GM18498 (cell line): Measurements from ENCODE around the gene ADAT3.

Experiments used
- ATAC-seq: cut with Tn5 transposase; IDR thresholded peaks from one replicate; pipeline ENCODE4 v1.9.1; 2021; ENCODE audit warnings: mild to moderate bottlenecking, moderate library complexity; ENCODE audit not compliant: unreplicated experiment

ADAT3 gene

DNA sequence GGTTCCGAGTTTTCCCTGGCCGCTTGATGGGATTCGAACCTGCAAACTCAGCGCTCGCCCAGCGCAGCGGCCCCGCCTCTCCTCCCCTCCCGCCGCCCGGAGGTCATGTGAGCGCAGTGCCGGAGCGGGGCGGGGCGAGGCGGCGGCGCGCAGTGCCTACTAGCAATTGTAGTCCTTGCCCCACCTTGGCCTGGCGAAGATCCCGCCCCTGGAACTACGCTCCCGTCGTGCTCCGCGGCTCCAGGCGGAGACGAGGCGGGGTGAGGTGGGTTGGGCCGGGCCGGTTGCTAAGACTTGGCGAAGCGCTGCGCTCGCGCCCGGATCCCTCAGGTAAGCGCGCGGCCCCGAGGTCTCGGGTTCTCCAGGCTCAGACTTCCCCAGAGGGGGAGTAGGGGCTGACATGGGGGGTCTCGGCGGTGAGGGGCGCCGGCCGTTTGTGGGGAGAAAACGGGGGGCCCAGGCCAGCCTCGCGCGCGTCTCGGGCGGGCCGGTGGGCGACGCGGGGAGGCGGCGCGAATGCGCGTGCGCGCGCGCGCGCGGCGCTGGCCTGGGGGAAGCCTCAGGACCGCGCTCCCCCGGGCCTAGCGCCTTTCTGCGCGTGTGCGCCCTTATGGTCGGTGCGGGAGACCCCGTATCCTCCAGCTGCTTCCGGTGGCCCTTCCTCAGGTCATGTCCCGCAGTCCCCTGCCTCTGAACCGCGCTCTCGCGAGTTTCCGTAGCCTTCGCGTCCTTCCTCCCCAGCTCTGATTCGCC, at the start of gene ADAT3, which contains the start of gene SCAMP4:
ADAT3 (plus strand) TSS at position 290 of the 753 bp plus-strand sequence. CDS start 6,649 bp downstream, outside the sequence.
SCAMP4 (plus strand) TSS at position 290 of the 753 bp plus-strand sequence. CDS start 9,621 bp downstream, outside the sequence.
- peak; percentile 83 for ATAC-seq

DNA sequence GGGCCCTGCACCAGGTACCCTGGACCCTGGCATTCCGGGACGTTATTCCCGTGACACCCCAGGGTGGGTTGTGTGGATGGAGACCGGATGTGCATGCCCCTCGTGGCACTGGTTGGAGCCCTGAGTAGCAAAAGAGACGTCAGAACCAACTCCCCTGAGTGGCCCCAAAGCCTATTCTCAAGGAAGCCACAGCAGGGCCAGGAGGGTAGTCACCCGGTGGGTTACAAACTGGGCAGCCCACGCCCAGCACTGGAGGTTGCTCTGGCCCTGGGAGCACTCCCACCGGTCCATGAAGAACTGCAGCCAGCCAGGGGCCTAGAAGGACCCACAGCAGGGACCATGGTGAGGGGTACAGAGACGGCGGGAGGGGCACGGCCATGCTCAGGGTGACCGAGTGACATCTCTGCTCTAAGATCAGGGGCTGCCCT, 49.4 kb upstream of the ADAT3 start:
- peak; percentile 8 for ATAC-seq

DNA sequence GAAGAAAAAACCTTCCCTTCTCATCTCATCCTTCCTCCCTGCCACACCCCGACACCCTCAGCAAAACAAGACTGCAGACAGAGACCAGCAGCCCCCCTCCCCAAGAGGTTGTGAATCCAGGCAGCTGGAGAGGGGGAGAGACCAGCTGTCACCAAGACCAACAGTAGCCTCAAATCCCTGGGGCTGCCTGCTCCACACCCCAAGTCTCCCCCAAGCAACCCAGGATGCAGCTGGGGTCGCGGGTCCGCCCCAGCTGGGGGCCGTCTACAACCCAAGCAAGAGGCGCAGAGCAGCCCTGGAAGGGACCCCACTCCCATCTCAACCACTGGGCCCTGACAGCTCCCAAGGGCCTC, 48.9 kb upstream of the ADAT3 start:
- no peak for ATAC-seq

DNA sequence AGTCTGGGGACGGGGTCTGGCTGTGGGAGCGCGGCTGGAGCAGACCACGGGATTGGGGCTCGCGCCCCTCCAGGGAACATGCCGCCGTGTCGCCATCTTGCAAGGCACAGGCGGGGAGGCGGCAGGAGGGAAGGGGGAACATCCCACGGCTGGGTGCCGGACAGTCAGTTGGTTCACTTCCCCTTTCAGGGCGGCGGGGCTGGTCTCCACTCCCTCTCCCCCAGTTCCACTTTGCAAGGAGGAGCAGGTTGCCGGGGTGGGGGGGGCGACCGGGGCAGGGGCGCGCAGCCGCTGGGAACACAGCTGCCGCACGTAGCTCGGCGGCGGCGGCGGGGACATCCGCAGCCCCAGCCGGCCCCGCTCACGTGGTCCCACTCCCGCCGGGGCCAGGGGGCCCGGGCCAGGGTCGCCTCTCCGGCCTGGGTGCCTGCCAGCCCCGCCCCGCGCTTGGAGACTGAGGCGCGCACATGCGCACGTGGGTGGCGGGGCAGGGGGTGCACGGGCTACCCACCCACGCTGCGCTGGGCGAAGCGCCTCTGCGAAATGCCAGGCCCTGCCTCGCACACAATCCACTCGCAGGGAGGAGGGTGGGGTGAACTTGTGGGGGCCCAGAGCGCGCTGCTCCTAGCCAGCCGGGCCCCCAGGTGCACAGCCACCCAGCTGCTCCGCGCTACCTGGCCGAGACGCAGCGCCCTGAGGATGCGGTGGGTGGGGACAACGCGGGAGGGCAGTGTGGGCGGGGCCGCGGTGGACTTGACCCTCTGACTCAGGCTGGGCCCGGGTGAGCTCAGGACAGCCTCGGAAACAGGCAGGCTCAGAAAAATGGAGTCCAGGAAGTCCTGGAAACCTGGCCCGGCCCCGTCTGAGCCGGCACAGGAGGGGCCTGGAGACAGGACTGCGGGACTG, 48.2 kb upstream of the ADAT3 start:
- ATAC-seq = no peak

DNA sequence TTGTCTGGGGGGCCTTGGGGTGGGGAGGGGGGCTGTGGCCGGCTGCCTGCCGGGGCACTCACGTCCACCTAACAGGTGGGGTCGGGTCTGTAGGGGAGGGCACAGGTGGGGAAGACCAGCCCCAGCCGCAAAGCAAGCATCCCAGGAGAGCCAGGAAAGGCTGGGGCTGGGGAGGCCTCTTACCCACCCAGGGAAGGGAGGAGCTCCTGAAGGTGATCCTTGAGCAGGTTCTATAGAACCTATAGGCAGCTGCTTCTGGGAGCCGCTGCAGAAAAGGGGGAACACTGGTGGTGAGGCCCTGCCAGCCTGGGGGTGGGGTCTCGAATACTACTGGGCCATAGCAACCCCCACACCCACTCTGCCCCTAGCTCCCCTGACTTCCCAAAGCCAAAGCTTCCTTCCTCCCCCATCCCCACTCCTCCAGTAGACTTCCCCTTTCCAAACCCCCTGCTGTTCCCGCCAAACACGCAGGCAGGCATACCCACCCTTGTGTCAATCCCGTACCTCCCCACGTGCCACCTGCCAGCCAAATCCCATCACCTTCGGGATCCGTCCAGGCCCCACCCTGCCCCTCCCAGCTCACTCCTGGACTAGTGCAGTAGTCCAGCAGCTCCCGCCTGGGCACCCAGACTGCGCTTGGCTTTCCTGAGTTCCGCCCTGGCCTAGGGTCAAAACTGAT, 47.4 kb upstream of the ADAT3 start:
- no peak for ATAC-seq

DNA sequence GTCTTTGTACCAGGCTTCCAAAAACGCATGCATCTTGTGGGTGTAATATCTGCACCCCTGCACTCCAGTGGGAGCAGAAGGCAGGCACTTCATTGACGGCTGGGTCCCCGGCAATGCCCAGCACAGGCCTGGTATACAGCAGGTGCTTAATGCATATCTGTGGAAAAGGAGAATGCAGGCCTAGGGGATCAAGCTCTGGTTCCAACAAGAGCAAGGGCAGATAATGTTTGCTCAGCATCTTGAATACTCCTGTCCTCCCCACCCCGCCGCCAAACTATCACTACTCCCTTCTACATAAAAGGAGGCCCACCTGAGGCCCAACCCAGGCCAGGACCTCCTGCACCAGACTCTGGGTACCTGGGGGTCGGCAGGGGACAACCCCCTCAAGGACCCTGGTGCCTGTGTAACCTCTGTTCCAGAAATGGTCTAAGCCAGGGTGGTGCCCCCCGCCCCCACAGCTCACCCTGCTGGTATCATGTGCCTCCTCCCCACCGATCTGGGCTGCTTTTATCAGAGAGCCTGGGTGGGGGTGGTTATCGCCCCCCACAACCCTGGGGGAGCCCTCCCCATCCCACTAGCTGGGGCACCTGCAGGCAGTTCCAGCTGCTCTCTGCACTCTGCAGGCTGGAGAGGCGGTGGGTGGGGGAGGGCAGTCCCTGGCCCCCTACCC, 46.7 kb upstream of the ADAT3 start:
- no peak for ATAC-seq

DNA sequence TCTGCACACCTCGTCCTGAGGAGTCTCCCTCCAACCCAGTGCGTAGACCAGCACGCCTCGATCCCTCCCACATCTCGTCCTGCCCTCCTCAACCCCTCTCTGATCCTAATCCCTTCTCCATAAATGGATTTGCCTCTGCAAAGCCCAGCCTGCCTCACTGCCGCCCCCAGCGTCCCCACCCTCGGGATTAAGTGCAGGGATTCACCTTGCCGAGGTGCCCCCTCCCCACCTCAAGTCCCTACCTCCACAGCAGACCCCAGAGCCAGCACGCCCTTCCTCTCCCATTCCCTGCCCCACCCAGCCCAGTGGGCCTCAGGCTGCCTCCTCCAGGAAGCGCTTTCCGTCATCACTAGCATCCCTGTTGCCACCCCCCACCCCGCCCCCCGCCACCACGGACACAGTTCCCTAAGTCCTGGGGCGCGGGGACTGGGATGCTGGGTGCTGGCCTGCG, 45.8 kb upstream of the ADAT3 start:
- ATAC-seq = no peak

DNA sequence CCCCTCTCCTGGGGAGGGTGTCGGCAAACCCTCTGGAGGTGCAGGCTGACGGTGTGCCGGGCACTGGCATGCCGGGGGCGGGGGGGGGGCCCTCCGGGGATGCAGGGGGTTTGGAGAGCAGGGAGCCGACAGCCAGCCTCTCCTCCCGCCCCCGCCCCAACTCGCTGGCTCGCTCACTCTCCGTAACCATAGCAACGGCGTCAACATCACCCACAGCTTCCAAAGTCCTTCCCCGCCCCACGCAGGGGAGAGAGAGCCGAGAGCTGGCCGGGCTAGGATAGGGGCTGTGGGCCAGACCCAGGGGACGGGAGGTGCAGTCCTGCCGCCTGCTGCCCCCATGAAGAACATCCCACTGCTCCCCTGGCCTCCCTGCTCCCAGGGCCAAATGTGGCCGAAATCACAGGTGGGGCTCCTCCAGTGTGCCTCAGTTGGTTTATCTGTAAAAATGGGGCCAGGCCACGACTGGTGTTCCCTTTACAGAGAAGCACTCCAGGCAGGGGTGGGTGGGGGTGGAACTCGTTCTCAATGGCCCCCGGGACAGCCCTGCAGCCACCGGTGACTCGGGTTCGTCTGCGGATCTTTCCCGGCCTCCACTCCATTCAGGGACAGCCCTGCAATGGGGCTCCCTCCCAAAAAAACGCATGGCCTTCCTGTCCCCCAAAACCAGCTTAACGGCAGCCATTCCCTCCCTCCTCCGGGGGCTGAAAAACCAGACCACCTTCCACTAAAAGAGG, 45.0 kb upstream of the ADAT3 start:
- no peak for ATAC-seq

DNA sequence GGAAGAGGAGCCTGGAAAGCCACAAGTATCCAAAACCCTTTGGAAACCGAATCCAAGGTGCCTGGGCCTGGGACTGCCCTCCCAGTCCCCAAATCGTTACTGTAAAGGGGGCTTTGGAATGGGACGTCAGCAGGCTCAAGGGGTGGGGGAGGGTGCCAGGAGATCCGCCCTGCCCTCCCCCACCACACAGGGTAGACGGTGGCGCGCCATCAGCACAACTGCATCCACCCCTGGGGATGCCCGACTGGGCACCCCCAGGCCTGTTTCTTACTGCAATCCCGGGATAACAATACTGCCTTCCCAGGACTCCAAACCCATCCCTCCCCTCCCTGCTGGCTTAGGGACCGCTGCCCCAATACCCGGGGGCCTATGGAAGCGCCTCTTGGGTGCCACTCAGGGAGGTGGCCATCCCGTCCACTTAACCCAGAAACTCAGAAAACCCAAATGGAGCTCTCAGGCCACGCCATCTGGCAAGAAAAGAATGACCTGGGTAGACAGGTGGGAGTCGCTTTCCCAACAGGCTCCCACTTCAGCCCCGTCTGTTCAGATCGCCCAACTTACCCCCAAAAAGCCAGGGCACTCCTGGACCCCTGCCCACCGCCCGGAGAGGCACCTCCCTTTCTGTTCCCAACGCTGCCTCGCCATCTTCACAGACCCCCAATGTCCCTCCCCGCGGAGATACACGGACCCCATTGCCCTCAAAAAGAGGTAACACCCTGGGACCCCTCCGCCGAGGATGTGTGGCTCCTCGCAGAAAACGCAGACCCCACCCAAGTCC, 44.2 kb upstream of the ADAT3 start:
- ATAC-seq = no peak

DNA sequence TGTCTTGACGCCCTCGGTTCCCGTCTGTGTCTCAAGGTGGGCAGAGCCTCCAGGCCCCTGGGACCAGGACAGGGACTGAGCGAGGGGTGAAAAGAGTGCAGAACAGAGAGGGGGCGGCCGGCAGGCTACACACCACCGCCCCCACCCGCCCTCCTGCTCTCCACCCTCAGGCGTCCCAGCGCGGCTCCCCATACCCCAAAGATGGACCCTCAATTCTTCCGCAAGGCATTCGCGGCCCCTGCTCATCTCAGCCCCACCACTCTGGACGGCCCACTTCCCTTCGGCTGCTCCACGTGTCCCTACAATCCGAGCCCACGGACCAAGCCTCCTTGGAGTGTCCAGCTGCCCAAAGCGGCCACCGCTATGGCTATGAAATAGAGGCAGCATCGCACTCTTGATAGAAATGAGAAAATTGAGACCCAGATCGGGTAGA, 43.6 kb upstream of the ADAT3 start:
- ATAC-seq = no peak

DNA sequence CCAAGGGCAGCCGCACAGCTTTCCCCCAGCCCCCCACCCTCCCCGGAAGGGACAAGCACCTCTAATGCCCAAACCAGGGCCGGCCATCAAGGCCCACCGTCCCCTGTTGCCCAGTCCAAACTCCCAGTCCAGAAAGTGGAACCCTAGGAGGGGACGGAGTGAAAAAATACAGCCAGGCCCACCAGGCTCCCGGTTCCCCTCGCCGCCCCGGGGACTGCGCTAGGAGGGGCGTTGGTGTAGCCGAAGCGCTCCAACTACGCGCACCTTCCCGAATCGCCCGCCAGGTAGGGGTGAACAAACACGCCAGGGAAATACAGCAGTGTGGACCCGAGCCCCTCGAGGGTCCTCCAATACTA, 43.2 kb upstream of the ADAT3 start:
- ATAC-seq = no peak

DNA sequence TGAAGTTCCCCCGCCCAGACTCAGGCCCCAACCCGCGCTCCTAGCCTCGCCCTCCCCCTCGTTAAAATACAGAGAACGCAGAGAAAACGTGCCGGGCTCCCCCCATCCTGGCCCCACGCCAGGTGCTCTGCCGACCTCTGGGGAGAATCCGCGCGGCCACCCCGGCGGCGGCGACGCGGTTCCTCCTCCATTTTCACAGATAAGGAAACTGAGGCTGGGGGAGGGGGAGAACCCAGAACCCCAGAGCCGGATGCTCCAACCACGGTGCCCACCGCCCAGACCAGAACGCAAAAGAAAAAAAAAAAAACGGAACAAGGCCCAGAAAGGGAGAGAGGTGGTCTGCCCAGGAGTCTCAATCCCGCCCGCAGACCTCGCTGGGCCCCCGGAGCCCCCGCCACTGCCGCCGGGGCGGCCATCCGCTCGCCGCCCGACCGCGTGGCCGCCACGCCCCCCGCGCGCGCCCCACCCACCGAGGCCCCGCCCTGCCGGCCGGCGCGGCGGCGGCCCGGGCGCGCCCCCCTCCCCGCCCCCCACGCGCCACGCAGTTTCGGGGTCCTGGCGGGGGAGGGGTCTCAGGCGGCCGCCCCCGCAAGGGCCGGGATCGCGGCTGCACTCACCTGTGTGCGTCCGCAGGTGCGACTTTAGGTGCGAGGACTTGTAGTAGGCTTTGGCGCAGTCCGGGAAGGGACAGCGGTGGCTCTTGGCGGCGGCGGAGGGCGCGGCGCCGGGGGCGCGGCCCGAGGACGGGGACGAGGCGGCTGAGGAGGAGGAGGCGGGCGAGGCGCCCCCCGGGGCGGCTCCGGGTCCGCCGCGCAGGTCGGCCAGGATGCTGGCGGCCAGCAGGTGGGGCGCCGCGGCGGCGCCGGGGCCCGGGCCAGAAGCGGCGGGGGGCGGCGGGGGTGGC, 42.5 kb upstream of the ADAT3 start:
- ATAC-seq = peak; percentile 19

DNA sequence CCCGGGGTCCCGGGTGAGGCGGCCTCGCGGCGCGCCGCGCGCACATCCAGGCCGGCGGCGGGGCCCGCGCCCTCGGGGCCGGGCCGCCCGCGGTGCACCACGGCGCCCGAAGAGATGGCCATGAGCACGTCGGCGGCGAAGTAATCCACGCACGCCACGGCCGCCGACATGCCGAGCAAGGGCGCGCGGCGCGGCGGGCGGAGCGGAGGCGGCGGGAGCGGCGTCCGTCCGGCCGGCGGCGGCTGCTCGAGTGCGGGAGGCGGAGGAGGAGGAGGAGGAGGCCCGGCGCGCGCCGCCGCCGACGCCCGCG, 41.9 kb upstream of the ADAT3 start, which contains the start of gene KLF16:
KLF16 (minus strand) TSS at position 252 of the 310 bp plus-strand sequence; CDS start at position 170, 82 bp downstream.
- no peak for ATAC-seq

DNA sequence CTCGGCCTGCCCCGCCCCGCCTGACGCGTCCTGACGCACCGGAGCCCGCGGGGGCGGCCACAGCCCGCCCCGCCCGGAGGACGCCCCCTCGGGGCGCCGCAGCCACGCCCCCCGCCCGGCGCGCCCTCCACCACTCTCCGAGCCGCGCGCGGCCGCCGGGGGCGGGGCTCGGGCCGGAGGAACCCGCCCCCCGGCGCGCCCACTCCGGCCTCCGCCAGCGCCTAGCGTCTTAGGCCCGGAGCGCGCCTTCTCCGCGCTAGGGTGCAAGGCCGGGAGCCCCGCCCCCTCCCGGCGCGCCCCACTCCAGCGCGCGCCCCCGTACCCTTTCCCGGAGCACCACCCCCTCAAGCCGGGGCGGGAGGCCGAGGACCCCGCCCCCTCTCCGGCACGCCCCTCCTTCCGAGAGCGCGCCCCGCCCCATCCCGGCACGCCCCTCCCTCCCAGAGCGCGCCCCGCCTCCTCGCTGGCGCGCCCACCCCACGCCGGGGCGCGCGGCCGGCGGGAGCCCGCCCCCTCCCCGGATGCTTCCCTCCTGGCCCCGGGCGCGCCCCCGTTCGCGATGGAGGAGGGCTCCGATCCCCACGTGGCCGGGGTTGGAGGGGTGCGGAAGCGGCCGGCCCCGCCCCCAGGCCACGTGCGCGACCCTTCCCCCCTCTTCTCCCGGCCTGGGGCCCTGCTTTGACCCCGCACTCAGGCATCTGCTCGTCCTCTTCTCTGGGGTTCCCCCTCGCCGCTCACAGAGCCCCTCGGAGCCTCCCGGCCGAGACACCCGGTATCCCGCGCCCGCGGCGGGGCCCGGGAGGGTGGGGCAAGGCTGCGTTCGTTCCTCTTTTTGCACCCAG, 41.3 kb upstream of the ADAT3 start:
- peak; percentile 60 for ATAC-seq

DNA sequence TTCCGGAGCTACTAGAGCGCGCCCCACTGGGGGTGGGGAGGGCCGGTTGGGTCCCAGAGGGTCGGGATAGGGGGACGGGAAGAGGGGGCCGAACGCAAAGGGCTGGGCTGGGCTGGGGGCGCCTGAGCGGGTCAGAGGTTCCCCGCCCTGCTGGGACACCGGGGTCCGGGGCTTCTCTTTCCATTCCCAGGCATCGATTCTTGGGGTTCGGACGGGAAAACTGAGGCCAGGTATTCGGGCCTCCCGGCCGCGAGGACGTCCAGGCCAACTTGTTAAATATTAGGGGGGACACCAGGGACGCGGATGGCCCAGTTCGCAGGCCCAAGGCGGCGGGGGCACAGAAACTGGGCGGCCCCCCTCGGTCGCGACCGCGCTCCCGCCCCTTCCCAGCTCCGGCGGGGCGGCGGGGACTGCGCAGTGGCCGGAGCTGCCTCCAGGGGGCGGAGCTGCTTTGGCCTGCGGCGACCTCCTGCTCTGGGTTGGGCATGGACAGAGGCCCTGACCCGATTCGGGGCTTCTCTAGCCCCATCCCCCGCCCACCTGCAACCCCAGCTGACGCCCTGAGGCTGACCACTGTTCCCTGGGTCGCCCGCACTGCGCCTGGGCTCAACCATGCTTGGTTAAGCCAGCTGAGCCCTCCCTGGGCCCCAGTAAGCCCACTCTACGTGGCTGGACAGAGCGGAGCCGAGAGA, 40.6 kb upstream of the ADAT3 start:
- peak; percentile 31 for ATAC-seq

DNA sequence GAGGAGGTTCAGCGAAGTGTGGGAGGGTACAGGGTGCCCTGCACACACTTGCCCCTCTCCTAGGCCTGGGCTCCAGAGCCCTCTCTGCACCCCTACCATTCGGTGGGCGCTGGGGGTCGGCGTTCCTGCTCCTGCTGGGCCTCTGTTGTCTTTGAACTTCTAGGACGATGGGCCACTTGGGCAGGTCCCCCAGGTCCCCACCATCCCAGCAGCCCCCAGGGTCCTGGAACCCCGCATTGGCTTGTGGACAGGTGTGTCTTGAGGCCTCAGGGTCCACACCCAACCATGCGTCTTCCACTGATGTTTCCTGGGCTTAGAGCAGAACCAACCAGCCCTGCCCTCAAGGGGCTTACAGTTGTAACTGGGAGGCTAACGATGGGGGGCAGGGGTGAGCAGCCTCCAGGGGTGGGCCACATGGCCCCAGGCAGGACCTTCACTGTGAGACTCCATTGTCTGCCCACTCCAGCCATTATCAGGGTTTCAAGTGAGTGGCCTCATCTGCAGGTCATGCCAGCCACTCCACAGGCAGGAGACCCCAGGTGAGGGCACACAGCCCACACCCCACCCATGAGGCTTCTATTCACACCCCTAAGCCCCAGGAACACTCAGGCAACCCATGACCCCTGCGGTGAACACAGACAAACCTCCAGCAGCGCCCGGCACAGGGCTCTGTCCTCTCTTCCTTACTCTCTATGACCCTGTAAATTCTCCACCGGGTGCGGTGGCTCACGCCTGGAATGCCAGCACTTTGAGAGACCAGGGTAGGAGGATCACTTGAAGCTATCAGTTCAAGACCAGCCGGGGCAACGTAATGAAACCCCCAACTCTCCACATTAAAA, 39.8 kb upstream of the ADAT3 start:
- ATAC-seq = no peak
